Kidney epithelial cell (primary cell): ENCODE results near the gene CEP112. TPM values are rescaled to one million over a fixed set of nuclear protein-coding genes. Genes with fewer than 3 reads are reported as not detected.

Experiments
- DNase-seq: peaks from one replicate; pipeline ENCODE4 v3.0.0-alpha.2; 2010; ENCODE audit warnings: low read depth
- H3K27me3 ChIP-seq: 2 replicates; pipeline ENCODE4 v1.6.0; 2011; ENCODE audit warnings: low read length; ENCODE audit not compliant: control insufficient read depth, insufficient read depth
- H3K36me3 ChIP-seq: 2 replicates; pipeline ENCODE4 v1.5.1; 2011; ENCODE audit warnings: low read length; ENCODE audit not compliant: control insufficient read depth, insufficient read depth
- H3K4me3 ChIP-seq: 2 replicates; pipeline ENCODE4 v1.5.1; 2011; ENCODE audit warnings: low read depth, mild to moderate bottlenecking, control low read depth, low read length
- CTCF ChIP-seq: IDR thresholded peaks from 2 replicates; pipeline ENCODE4 v1.5.1; 2011; ENCODE audit warnings: mild to moderate bottlenecking, moderate library complexity, low read length, control low read depth, inconsistent platforms; ENCODE audit not compliant: insufficient read depth, poor library complexity, severe bottlenecking
- total RNA-seq: library from RNA; depleted of rRNA; stranded (reverse); fragments of >200 nt; gene quantifications from 2 replicates; pipeline ENCODE4 v1.2.3, GENCODE V29; 2015

The CEP112 gene
- total RNA-seq, 1 donor from 2014 or later = 6.5 TPM

GRCh38 chr17:65952015-65952414 lies 239.9 kb downstream of the CEP112 start:
- no peaks in the 10 kb centered on the region for H3K27me3 ChIP-seq
- no peak for DNase-seq
- no peaks in the 10 kb centered on the region for H3K36me3 ChIP-seq
- TF ChIP-seq CTCF = no peak
- H3K4me3 ChIP-seq = no peak overlapping the region

GRCh38 chr17:65947831-65948230 lies 244.1 kb downstream of the CEP112 start:
- Histone ChIP-seq H3K36me3 (no peaks in the 10 kb centered on the region), H3K27me3 (no peaks in the 10 kb centered on the region), H3K4me3 (no peak overlapping the region)
- DNase-seq = no peak
- TF ChIP-seq CTCF = no peak

GRCh38 chr17:65942592-65942991 lies 249.3 kb downstream of the CEP112 start:
- no peak for DNase-seq
- H3K4me3 ChIP-seq = no peak overlapping the region
- TF ChIP-seq CTCF = no peak
- H3K27me3 ChIP-seq = no peaks in the 10 kb centered on the region
- no peaks in the 10 kb centered on the region for H3K36me3 ChIP-seq

GRCh38 chr17:65941356-65941899 lies 250.5 kb downstream of the CEP112 start:
- H3K4me3 ChIP-seq = no peak overlapping the region
- H3K36me3 ChIP-seq = no peaks in the 10 kb centered on the region
- no peak for TF ChIP-seq CTCF
- H3K27me3 ChIP-seq = no peaks in the 10 kb centered on the region
- no peak for DNase-seq

- TF ChIP-seq CTCF = no peak
- no peak overlapping the region for H3K4me3 ChIP-seq
- no peaks in the 10 kb centered on the region for H3K27me3 ChIP-seq
- no peak for DNase-seq
- H3K36me3 ChIP-seq = no peaks in the 10 kb centered on the region
Measured at GRCh38 chr17:65936013-65936412, 255.9 kb downstream of the CEP112 start.

GRCh38 chr17:65933290-65933689 lies 258.6 kb downstream of the CEP112 start:
- Histone ChIP-seq H3K27me3 (no peaks in the 10 kb centered on the region), H3K4me3 (no peak overlapping the region), H3K36me3 (no peaks in the 10 kb centered on the region)
- TF ChIP-seq CTCF = no peak
- DNase-seq = no peak
